ENCODE measurements around the gene APBA1. TPM values are rescaled to one million over a fixed set of nuclear protein-coding genes. Genes with fewer than 3 reads are reported as not detected.
"Not testable (repeated sequence)": the region's sequence is repeated elsewhere in the genome, so short reads cannot be mapped to it uniquely, and the experiment has no call there.

Gene APBA1
- total RNA-seq, 1 donor from 2014 or later: 5.9 TPM

GRCh38 chr9:69599232-69599971 lies 72.8 kb downstream of the APBA1 start:
- Histone ChIP-seq H3K9ac (ENCODE audit: low read length) (no peak overlapping the region), H4K20me1 (ENCODE audit: insufficient read depth, low read length) (no peaks in the 10 kb centered on the region), H3K27ac (ENCODE audit: low read depth, low read length) (no peak overlapping the region), H3K4me3 (ENCODE audit: insufficient read depth, low read depth, low read length) (no peak overlapping the region), H3K79me2 (ENCODE audit: insufficient read depth, low read length) (no peaks in the 10 kb centered on the region), H2AFZ (ENCODE audit: low read depth, low read length) (no peak overlapping the region), H3K27me3 (ENCODE audit: insufficient read depth, low read length) (no peaks in the 10 kb centered on the region), H3K9me3 (ENCODE audit: insufficient read depth, low read depth, low read length) (no peaks in the 10 kb centered on the region), H3K36me3 (ENCODE audit: insufficient read depth, low read length) (no peaks in the 10 kb centered on the region), H3K4me2 (ENCODE audit: low read length) (no peak overlapping the region), H3K4me1 (ENCODE audit: insufficient read depth, low read length) (no peaks in the 10 kb centered on the region)
- peak; percentile 58 for DNase-seq (ENCODE audit: low read depth)
- Mint-ChIP-seq H3K27me3 (ENCODE audit: low read depth, unreplicated experiment) (peaks cover 8% of the 10 kb centered on the region), H3K9me3 (ENCODE audit: unreplicated experiment) (peaks cover 6% of the 10 kb centered on the region), H3K27ac (ENCODE audit: unreplicated experiment) (no peak overlapping the region), H3K36me3 (ENCODE audit: low read depth, unreplicated experiment) (peaks cover 2% of the 10 kb centered on the region), H3K4me1 (ENCODE audit: low read depth, unreplicated experiment) (peaks cover 5% of the 10 kb centered on the region), H3K4me3 (ENCODE audit: unreplicated experiment) (no peak overlapping the region)
- FAIRE-seq: peak; percentile 26
- TF ChIP-seq CTCF (IDR thresholded peaks at IDR 0.05; ENCODE audit: insufficient read depth, low read depth, low read length) (no peak), EZH2 (IDR thresholded peaks at IDR 0.05; ENCODE audit: insufficient read depth, low read length) (no peak)

GRCh38 chr9:69596906-69597305 lies 75.3 kb downstream of the APBA1 start:
- H3K4me1 ChIP-seq (ENCODE audit: insufficient read depth, low read length); FAIRE-seq; DNase-seq (ENCODE audit: low read depth); H3K27me3 ChIP-seq (ENCODE audit: insufficient read depth, low read length); H3K27ac ChIP-seq (ENCODE audit: low read depth, low read length); H3K27me3 Mint-ChIP-seq (ENCODE audit: low read depth, unreplicated experiment); H2AFZ ChIP-seq (ENCODE audit: low read depth, low read length); H4K20me1 ChIP-seq (ENCODE audit: insufficient read depth, low read length); H3K4me3 ChIP-seq (ENCODE audit: insufficient read depth, low read depth, low read length); H3K4me3 Mint-ChIP-seq (ENCODE audit: unreplicated experiment); H3K36me3 Mint-ChIP-seq (ENCODE audit: low read depth, unreplicated experiment); H3K27ac Mint-ChIP-seq (ENCODE audit: unreplicated experiment); H3K79me2 ChIP-seq (ENCODE audit: insufficient read depth, low read length); H3K9ac ChIP-seq (ENCODE audit: low read length); H3K36me3 ChIP-seq (ENCODE audit: insufficient read depth, low read length); H3K9me3 ChIP-seq (ENCODE audit: insufficient read depth, low read depth, low read length); H3K4me1 Mint-ChIP-seq (ENCODE audit: low read depth, unreplicated experiment); H3K9me3 Mint-ChIP-seq (ENCODE audit: unreplicated experiment); H3K4me2 ChIP-seq (ENCODE audit: low read length): not testable (repeated sequence)

- peaks cover 6% of the 10 kb centered on the region for H3K9me3 Mint-ChIP-seq (ENCODE audit: unreplicated experiment)
- H3K9ac ChIP-seq (ENCODE audit: low read length): no peak overlapping the region
- no peaks in the 10 kb centered on the region for H3K79me2 ChIP-seq (ENCODE audit: insufficient read depth, low read length)
- H3K27me3 Mint-ChIP-seq (ENCODE audit: low read depth, unreplicated experiment): peaks cover 20% of the 10 kb centered on the region
- no peak overlapping the region for H2AFZ ChIP-seq (ENCODE audit: low read depth, low read length)
- no peaks in the 10 kb centered on the region for H3K9me3 ChIP-seq (ENCODE audit: insufficient read depth, low read depth, low read length)
- H3K27ac ChIP-seq (ENCODE audit: low read depth, low read length): no peak overlapping the region
- H3K36me3 ChIP-seq (ENCODE audit: insufficient read depth, low read length): no peaks in the 10 kb centered on the region
- H3K27ac Mint-ChIP-seq (ENCODE audit: unreplicated experiment): no peak overlapping the region
- DNase-seq (ENCODE audit: low read depth): no peak
- no peaks in the 10 kb centered on the region for H4K20me1 ChIP-seq (ENCODE audit: insufficient read depth, low read length)
- no peak for FAIRE-seq
- H3K36me3 Mint-ChIP-seq (ENCODE audit: low read depth, unreplicated experiment): peaks cover 4% of the 10 kb centered on the region
- TF ChIP-seq EZH2 (IDR thresholded peaks at IDR 0.05; ENCODE audit: insufficient read depth, low read length): no peak
- no peak for TF ChIP-seq CTCF (IDR thresholded peaks at IDR 0.05; ENCODE audit: insufficient read depth, low read depth, low read length)
- peaks cover 2% of the 10 kb centered on the region for H3K4me1 Mint-ChIP-seq (ENCODE audit: low read depth, unreplicated experiment)
- no peak overlapping the region for H3K4me3 Mint-ChIP-seq (ENCODE audit: unreplicated experiment)
- no peaks in the 10 kb centered on the region for H3K27me3 ChIP-seq (ENCODE audit: insufficient read depth, low read length)
- no peaks in the 10 kb centered on the region for H3K4me1 ChIP-seq (ENCODE audit: insufficient read depth, low read length)
- no peak overlapping the region for H3K4me2 ChIP-seq (ENCODE audit: low read length)
- H3K4me3 ChIP-seq (ENCODE audit: insufficient read depth, low read depth, low read length): no peak overlapping the region
Measured at GRCh38 chr9:69594180-69594579, 78.0 kb downstream of the APBA1 start.

Measured in astrocyte (in vitro differentiated cells and primary cell).